Neural progenitor cell (in vitro differentiated cells): Measurements from ENCODE around the gene TBX20.
"Not testable (repeated sequence)": the region's sequence is repeated elsewhere in the genome, so short reads cannot be mapped to it uniquely, and the experiment has no call there.

Experiments
- CTCF ChIP-seq: fragments of 200-600 bp; sonication (generic); IDR thresholded peaks from 2 replicates; pipeline ENCODE4 v1.5.1; 2017; ENCODE audit warnings: antibody characterized with exemption, mild to moderate bottlenecking
- EZH2phosphoT487 ChIP-seq: fragments of 200-600 bp; sonication (generic); IDR thresholded peaks from 2 replicates; pipeline ENCODE4 v1.6.1; 2017; ENCODE audit warnings: antibody characterized with exemption

DNA sequence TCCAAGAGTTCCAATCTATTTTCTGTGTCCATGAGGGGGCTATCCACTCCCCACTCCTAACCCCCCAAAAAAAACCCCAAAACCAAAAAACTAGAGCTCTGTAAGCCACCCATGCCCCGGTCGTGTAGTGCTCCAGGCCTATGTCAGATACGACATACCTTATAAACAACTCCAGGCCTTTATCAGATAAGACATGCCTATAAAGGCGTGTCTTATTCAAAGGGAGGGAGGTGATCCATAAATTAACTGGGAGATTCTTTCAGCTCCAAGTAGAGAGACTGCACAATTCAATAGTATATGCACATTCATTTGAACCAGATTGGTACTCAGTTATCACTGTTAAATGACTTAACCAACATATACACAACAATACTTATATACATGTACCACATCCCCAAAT, 62.3 kb downstream of the TBX20 start:
- not testable (repeated sequence) for TF ChIP-seq CTCF, EZH2phosphoT487
